Neural cell (in vitro differentiated cells): ENCODE results near the gene GALNT10. TPM values are rescaled to one million over a fixed set of nuclear protein-coding genes. Genes with fewer than 3 reads are reported as not detected.

Experiments used
- H2AFZ ChIP-seq: fragments of 200-600, 300-800 bp; sonication (generic), shearing (Covaris generic); 2 replicates; pipeline ENCODE4 v1.6.0; 2014; ENCODE audit warnings: low read depth, mild to moderate bottlenecking, antibody characterized with exemption, low read length, moderate library complexity
- H3F3A ChIP-seq: fragments of 200-600 bp; shearing (Covaris generic); 2 replicates; pipeline ENCODE4 v1.6.1; 2016; ENCODE audit warnings: mild to moderate bottlenecking, moderate library complexity, mixed read lengths, antibody characterized with exemption, low read length; ENCODE audit not compliant: insufficient read depth, poor library complexity, severe bottlenecking
- H3K27ac ChIP-seq: fragments of 200-600, 300-800 bp; sonication (generic), shearing (Covaris generic); 2 replicates; pipeline ENCODE4 v1.5.1; 2014; ENCODE audit warnings: mild to moderate bottlenecking, low read length, moderate library complexity
- H3K27me3 ChIP-seq: fragments of 300-800, 200-600 bp; sonication (generic), shearing (Covaris generic); 2 replicates; pipeline ENCODE4 v1.6.0; 2014; ENCODE audit warnings: mild to moderate bottlenecking, low read depth, low read length, moderate library complexity; ENCODE audit not compliant: insufficient read depth
- H3K36me3 ChIP-seq: fragments of 300-800, 200-600 bp; sonication (generic), shearing (Covaris generic); 2 replicates; pipeline ENCODE4 v1.5.1; 2014; ENCODE audit warnings: mild to moderate bottlenecking, antibody characterized with exemption, low read length, moderate library complexity; ENCODE audit not compliant: insufficient read depth
- H3K4me2 ChIP-seq: fragments of 300-800, 200-600 bp; sonication (generic), shearing (Covaris generic); 2 replicates; pipeline ENCODE4 v1.6.0; 2014; ENCODE audit warnings: mild to moderate bottlenecking, low read length
- H3K4me3 ChIP-seq: fragments of 300-800, 200-600 bp; sonication (generic), shearing (Covaris generic); 2 replicates; pipeline ENCODE4 v1.5.1; 2014; ENCODE audit warnings: mild to moderate bottlenecking, low read length, moderate library complexity
- H3K79me2 ChIP-seq: fragments of 200-600 bp; shearing (Covaris generic); replicated peaks from 2 replicates; pipeline ENCODE4 v1.6.0; 2014; ENCODE audit warnings: mild to moderate bottlenecking, low read length, moderate library complexity; ENCODE audit not compliant: insufficient read depth
- H3K9ac ChIP-seq: fragments of 300-800, 200-600 bp; sonication (generic), shearing (Covaris generic); 2 replicates; pipeline ENCODE4 v1.6.1; 2016; ENCODE audit warnings: mild to moderate bottlenecking, low read length, mixed read lengths
- H3K9me2 ChIP-seq: fragments of 200-600 bp; shearing (Covaris generic); 2 replicates; pipeline ENCODE4 v1.6.1; 2016; ENCODE audit warnings: mild to moderate bottlenecking, low read length, mixed read lengths; ENCODE audit not compliant: insufficient read depth
- H3K9me3 ChIP-seq: fragments of 200-600, 300-800 bp; sonication (generic), shearing (Covaris generic); 2 replicates; pipeline ENCODE4 v1.6.1; 2016; ENCODE audit warnings: mild to moderate bottlenecking, mixed run types, low read length, moderate library complexity, mixed read lengths
- H4K20me1 ChIP-seq: fragments of 200-600 bp; shearing (Covaris generic); 2 replicates; pipeline ENCODE4 v1.6.1; 2016; ENCODE audit warnings: mild to moderate bottlenecking, mixed run types; ENCODE audit not compliant: insufficient read depth
- EP300 ChIP-seq: fragments of 450-650 bp; conservative IDR thresholded peaks from 2 replicates; pipeline ENCODE4 v1.6.1; 2014; ENCODE audit warnings: antibody characterized with exemption, mild to moderate bottlenecking, moderate library complexity; ENCODE audit not compliant: poor library complexity, severe bottlenecking
- EZH2 ChIP-seq: fragments of 200-600, 300-800 bp; shearing (Covaris generic), sonication (generic); IDR thresholded peaks from 2 replicates; pipeline ENCODE4 v1.6.1; 2014; ENCODE audit warnings: antibody characterized with exemption, low read length, borderline replicate concordance, mild to moderate bottlenecking; ENCODE audit not compliant: insufficient read depth, poor library complexity, severe bottlenecking
- MXI1 ChIP-seq: fragments of 450-650 bp; conservative IDR thresholded peaks from 2 replicates; pipeline ENCODE4 v1.6.1; 2014; ENCODE audit warnings: antibody characterized with exemption, mild to moderate bottlenecking; ENCODE audit not compliant: poor library complexity, severe bottlenecking
- POLR2AphosphoS5 ChIP-seq: IDR thresholded peaks from 2 replicates; pipeline ENCODE4 v1.6.1; 2012
- RAD21 ChIP-seq: fragments of 450-650 bp; conservative IDR thresholded peaks from 2 replicates; pipeline ENCODE4 v1.6.1; 2014; ENCODE audit warnings: antibody characterized with exemption, mild to moderate bottlenecking, moderate library complexity
- REST ChIP-seq: IDR thresholded peaks from 2 replicates; pipeline ENCODE4 v1.6.1; 2012; ENCODE audit warnings: borderline replicate concordance
- SMC3 ChIP-seq: fragments of 450-650 bp; conservative IDR thresholded peaks from 2 replicates; pipeline ENCODE4 v1.6.1; 2014; ENCODE audit warnings: antibody characterized with exemption, mild to moderate bottlenecking, moderate library complexity; ENCODE audit not compliant: poor library complexity
- TAF1 ChIP-seq: IDR thresholded peaks from 2 replicates; pipeline ENCODE4 v1.6.1; 2012; ENCODE audit warnings: low read depth
- polyA plus RNA-seq: library from polyadenylated mRNA; depleted of rRNA; stranded (reverse); fragments of >200 nt; gene quantifications from 2 replicates; pipeline ENCODE4 v1.2.3, GENCODE V29; 2014
- TF ChIP-seq, protein P1 (sequence below): fragments of 450-650 bp; IDR thresholded peaks from 2 replicates; pipeline ENCODE4 v1.5.1; 2014; ENCODE audit warnings: antibody characterized with exemption, mild to moderate bottlenecking, moderate library complexity; ENCODE audit not compliant: poor library complexity, severe bottlenecking

The GALNT10 gene
- polyA plus RNA-seq, 1 donor from 2014 or later, result 3.1 TPM

- H3K9ac ChIP-seq, result no peak overlapping the region
These were observed 152.4 kb downstream of the GALNT10 start for GRCh38 chr5:154342963-154343362.

GRCh38 chr5:154344461-154344860 lies 153.9 kb downstream of the GALNT10 start:
- Histone ChIP-seq H3K4me3 (no peak overlapping the region), H3K27ac (no peak overlapping the region), H3K9ac (no peak overlapping the region), H3K4me2 (no peak overlapping the region), H3K36me3 (no peaks in the 10 kb centered on the region), H4K20me1 (no peaks in the 10 kb centered on the region), H3K79me2 (no peaks in the 10 kb centered on the region), H3F3A (no peaks in the 10 kb centered on the region), H2AFZ (no peak overlapping the region), H3K27me3 (no peaks in the 10 kb centered on the region), H3K9me2 (no peaks in the 10 kb centered on the region), H3K9me3 (no peaks in the 10 kb centered on the region)
- no peak for TF ChIP-seq SMC3
- no peak for TF ChIP-seq EP300
- TF ChIP-seq TAF1, result no peak
- no peak for TF ChIP-seq MXI1
- TF ChIP-seq EZH2, result no peak
- no peak for TF ChIP-seq POLR2AphosphoS5
- TF ChIP-seq, protein P1, sequence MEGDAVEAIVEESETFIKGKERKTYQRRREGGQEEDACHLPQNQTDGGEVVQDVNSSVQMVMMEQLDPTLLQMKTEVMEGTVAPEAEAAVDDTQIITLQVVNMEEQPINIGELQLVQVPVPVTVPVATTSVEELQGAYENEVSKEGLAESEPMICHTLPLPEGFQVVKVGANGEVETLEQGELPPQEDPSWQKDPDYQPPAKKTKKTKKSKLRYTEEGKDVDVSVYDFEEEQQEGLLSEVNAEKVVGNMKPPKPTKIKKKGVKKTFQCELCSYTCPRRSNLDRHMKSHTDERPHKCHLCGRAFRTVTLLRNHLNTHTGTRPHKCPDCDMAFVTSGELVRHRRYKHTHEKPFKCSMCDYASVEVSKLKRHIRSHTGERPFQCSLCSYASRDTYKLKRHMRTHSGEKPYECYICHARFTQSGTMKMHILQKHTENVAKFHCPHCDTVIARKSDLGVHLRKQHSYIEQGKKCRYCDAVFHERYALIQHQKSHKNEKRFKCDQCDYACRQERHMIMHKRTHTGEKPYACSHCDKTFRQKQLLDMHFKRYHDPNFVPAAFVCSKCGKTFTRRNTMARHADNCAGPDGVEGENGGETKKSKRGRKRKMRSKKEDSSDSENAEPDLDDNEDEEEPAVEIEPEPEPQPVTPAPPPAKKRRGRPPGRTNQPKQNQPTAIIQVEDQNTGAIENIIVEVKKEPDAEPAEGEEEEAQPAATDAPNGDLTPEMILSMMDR, result no peak
- no peak for TF ChIP-seq RAD21

More at GRCh38 chr5:154342963-154343362, 152.4 kb downstream of the GALNT10 start:
- Histone ChIP-seq H3K79me2 (no peaks in the 10 kb centered on the region), H3F3A (no peaks in the 10 kb centered on the region), H3K4me3 (no peak overlapping the region), H2AFZ (no peak overlapping the region), H3K36me3 (no peaks in the 10 kb centered on the region), H3K9me2 (no peaks in the 10 kb centered on the region), H3K27me3 (no peaks in the 10 kb centered on the region), H3K27ac (no peak overlapping the region), H3K4me2 (no peak overlapping the region), H4K20me1 (no peaks in the 10 kb centered on the region), H3K9me3 (no peaks in the 10 kb centered on the region)
- TF ChIP-seq SMC3, result no peak
- no peak for TF ChIP-seq MXI1
- TF ChIP-seq REST, result no peak
- TF ChIP-seq RAD21, result no peak
- TF ChIP-seq TAF1, result no peak
- no peak for TF ChIP-seq EZH2
- no peak for TF ChIP-seq POLR2AphosphoS5
- TF ChIP-seq EP300, result no peak
- TF ChIP-seq, protein P1, result no peak
